GM19351 (cell line): ENCODE results near the gene LTO1.

Experiments
- ATAC-seq: cut with Tn5 transposase; IDR thresholded peaks from one replicate; pipeline ENCODE4 v1.9.1; 2021; ENCODE audit warnings: mild to moderate bottlenecking, moderate library complexity; ENCODE audit not compliant: unreplicated experiment

Gene LTO1

DNA sequence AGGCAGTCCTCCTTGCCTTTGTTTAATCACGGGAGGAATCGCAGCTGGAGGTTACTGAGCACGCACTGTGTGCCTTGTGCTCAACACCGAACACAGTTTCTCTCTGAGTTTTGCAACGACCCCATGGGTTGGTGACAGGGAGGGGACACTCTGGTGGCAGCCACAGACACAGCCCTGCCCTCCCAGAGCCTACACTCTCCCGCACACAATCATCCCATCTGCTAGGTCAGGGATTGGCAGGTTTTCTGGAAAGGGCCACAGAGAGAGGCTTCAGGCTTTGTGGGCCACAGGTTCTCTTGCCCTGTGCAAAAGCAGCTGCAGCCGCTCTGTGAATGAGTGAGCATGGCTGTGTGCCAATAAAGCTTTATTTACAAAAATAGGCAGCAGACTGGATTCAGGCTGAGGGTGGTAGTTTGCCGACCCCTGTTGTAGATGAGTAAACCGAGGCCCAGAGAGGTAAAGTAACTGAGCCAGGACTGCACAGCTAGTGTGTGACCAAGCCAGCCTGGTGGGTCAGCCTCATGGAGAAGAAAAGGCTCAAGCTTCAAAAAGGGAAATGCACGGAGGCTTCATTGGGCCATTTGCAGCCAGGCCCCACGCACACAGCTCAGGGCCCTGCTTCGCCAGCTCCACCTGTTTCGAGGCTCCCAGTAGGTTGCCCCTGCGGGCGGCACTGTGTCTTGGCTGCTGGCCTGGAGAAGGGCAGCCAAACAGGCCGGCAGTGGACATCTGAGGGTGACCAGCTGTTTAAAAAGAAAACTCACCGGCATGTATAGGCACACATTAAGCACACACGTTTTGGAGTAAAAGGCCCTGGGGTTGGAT, 16.3 kb downstream of the LTO1 start:
- no peak for ATAC-seq

DNA sequence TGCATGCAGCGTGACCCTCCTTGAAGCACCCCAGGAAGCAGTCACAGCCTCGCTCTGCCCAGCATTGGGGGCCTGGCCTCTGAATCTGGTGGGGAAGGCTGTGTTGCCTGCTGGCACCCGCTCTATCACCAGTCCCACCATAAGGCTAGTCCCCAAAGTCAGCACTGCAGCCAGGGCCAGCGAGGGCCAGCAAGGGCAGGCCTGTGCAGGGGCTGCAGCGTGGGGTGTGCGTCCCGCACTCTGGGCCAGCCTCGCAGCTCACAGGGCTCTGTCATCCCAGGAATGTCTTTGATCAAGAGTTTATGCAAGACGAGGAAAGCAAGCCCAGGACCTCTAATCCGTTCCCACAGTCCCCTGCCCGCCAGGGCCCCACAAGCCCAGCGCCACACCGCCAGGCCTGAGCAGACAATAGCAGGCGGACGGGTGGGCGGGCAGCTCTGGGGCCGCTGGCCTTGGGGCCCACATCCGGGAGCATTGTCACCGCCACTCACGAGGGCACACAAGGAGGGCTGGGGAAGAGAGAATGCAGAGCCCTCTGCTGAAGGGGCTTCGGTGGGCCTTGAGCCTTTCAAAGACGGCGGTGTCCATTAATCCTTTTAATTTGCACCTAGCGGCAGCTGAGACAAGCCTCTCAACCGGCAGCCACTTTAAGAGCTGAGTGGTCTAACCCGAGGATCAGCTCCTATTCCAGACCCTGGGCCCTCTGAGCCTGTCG, 17.1 kb downstream of the LTO1 start:
- ATAC-seq = no peak

DNA sequence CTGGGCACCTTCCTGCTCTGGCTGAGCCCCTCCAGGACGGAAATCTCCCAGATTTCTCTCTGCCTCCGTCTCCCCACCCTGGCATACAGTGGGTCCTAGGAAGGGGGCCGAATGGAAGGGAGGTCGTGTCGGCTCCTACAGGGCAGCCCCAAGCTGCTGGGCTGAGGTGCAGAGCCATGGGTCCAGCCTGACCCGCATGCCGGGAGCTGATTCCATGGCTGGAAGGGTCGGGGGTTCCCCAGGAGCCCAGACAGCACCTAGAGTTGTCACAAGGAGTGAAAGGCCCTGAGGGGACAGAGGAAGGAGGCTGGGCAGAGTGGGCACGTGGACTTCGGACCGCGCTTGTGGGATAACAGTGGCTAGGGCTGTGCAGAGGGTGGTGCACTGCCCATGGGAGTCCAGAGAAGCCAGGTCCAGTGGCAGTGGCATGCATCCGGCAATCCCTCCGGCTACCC, 17.7 kb downstream of the LTO1 start:
- ATAC-seq = no peak

DNA sequence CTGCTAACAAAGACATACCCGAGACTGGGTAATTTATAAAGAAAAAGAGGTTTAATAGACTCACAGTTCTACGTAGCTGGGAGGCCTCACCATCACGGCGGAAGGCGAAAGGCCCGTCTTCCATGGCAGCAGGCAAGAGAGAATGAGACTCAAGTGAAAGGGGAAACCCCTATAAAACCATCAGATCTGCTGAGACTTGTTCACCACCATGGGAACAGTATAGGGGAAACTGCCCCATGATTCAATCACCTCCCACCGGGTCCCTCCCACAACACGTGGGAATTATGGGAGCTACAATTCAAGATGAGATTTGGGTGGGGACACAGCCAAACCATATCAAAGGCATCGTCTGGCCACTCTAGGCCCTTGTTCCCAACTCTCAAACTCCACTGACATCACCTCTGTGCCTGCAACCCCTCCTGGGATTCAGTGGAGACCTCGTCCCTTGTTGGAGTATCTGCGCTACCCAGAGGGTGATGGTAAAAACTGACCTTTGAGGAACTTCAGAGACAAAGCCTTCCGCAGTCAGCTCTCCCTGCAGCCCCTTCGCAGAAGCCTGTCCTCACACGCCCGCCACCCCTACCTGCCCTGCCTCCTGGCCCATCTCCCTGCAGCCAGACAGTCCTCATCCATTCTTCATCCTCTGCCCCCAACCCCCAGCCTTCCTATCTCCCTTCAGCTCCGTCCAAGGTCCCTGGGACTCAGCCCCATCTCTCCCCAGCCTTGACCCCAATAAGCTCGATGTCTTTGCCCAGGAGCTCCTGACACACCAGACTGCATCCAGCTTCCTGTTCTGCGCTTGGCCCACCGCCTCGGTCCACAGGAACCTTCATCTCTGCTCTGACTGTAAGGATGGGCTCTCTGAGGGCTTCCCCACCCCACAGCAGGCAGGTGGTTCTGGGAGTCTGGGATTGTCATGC, 18.4 kb downstream of the LTO1 start:
- no peak for ATAC-seq

DNA sequence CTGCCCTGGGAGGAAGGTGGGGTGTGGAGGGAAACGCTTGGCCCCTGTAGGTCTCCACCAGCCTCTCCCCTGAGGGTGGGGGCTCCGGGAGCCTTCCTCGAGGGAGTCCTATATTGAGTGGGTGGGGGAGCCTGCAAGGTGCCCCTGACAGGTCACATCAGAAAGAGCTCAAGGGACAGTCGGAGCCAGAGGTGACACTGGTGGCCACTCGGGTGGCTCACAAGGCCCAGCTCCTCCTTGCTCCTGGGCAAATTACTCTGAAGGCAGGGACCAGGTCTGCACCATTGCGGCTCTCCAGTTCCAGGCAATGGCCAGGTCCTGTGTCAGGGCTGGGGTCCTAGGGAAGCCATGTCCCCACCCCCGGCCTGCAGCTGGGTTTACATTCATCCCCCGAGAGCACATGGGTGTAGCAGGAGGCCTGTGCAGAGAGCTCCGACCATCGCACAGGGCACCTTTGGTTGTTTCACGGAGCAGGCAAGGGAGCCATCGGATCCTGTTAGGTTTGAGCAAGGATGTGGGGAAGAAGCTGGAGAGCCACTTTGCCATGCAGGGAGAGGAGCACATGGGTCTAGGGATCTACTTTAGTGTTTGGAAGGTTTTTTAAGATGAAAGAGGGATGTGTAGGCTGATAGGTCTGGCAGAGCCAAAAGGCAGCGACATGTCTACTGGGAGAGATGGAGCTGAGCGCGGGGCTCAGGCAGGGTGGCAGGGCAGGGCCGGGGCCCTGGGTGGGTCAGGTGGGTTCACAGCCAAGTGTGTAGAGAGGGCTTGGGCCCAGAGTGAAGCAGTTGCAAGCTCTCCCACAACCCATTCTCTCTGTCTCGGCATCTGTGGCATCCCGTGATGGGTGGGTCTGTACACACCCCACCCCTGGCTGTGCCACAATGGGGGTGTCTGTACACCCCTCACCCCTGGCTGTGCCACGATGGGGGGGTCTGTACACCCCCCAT, 19.4 kb downstream of the LTO1 start:
- ATAC-seq = no peak

DNA sequence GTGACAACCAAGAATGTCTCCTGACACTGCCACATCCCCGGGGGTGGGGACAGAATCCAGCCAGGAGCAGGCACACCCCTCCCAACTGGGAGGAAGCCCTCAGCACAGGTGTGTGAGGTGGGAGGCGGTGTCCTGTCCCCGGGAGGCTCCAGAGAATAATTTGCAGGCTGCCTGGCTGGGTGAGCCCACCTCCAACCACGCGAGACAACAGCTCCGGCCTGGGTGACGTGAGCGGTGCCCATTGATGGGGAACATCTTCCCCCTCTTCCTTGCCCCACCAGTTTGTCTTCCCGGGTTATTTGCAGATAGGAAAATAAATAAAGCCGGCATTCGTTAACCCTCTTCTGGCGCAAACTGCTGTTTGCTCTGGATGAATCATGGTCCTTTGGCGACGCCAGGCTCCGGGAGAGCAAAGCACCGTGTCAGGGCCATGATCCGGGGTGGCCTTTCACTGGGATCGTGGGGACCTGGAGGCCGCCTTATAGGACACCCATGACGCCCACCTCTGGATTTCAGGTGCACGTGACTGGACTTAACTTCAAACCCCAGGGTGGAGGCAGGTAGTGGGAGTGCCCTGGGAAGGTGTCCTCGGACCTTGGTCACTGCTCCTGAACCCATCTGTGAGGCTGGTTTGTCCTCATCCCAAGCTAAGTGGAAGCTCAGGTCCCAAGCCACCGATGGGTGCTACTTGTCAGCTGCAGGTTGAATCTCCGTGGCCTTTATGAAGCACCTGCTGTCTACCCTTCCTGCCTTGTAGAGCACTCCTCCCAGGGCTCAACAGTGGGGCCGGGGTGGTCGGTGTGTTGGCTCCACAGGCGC, 20.3 kb downstream of the LTO1 start:
- ATAC-seq = no peak

DNA sequence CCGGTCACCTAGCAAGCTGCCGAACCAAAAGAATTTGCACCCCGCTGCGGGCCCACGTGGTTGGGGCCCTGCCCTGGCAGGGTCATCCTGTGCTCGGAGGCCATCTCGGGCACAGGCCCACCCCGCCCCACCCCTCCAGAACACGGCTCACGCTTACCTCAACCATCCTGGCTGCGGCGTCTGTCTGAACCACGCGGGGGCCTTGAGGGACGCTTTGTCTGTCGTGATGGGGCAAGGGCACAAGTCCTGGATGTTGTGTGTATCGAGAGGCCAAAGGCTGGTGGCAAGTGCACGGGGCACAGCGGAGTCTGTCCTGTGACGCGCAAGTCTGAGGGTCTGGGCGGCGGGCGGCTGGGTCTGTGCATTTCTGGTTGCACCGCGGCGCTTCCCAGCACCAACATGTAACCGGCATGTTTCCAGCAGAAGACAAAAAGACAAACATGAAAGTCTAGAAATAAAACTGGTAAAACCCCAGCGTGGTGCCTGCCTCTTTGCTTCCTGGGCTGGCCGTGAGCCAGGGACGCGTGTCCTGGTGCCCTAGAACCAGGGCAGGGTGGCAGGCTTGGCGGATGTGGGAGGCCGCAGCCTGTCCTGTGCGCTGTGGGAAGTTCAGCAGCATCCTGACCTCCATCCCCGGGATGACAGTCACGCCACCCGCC, 21.0 kb downstream of the LTO1 start:
- ATAC-seq = no peak

DNA sequence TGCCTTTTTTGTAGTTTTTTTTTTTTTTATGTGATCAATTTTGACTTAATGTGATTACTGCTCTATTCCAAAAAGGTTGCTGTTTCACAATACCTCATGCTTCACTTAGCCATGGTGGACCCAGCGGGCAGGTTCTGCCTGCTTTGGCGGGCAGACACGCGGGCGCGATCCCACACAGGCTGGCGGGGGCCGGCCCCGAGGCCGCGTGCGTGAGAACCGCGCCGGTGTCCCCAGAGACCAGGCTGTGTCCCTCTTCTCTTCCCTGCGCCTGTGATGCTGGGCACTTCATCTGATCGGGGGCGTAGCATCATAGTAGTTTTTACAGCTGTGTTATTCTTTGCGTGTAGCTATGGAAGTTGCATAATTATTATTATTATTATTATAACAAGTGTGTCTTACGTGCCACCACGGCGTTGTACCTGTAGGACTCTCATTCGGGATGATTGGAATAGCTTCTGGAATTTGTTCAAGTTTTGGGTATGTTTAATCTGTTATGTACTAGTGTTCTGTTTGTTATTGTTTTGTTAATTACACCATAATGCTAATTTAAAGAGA, 21.7 kb downstream of the LTO1 start:
- ATAC-seq = no peak

DNA sequence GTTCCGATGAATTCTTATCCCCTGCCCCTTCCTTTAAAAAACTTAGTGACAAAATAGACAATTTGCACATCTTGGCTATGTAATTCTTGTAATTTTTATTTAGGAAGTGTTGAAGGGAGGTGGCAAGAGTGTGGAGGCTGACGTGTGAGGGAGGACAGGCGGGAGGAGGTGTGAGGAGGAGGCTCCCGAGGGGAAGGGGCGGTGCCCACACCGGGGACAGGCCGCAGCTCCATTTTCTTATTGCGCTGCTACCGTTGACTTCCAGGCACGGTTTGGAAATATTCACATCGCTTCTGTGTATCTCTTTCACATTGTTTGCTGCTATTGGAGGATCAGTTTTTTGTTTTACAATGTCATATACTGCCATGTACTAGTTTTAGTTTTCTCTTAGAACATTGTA, 22.2 kb downstream of the LTO1 start:
- ATAC-seq = no peak

DNA sequence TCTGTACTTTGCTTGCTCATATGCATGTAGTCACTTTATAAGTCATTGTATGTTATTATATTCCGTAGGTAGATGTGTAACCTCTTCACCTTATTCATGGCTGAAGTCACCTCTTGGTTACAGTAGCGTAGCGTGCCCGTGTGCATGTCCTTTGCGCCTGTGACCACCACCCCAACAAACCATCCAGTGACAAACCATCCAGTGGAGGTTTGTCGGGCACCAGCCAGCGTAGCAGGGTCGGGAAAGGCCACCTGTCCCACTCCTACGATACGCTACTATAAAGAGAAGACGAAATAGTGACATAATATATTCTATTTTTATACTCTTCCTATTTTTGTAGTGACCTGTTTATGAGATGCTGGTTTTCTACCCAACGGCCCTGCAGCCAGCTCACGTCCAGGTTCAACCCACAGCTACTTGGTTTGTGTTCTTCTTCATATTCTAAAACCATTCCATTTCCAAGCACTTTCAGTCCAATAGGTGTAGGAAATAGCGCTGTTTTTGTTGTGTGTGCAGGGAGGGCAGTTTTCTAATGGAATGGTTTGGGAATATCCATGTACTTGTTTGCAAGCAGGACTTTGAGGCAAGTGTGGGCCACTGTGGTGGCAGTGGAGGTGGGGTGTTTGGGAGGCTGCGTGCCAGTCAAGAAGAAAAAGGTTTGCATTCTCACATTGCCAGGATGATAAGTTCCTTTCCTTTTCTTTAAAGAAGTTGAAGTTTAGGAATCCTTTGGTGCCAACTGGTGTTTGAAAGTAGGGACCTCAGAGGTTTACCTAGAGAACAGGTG, 23.1 kb downstream of the LTO1 start:
- ATAC-seq = no peak

DNA sequence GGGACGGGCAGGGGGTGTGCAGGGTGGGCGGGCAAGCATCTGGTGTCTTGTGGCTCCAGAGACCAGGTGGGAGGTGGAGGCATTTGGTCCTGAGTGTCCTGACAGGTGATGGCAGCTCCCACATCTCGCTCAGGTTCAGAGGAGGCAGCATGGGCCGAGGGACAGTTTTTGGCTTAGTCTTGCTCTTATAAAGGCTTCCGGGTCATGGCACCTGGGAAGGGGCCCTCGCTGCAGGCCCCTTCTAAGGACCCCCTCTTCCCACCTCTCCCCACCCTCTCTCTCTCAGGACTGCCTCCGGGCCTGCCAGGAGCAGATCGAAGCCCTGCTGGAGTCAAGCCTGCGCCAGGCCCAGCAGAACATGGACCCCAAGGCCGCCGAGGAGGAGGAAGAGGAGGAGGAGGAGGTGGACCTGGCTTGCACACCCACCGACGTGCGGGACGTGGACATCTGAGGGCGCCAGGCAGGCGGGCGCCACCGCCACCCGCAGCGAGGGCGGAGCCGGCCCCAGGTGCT, 24.3 kb downstream of the LTO1 start:
- ATAC-seq = no peak

DNA sequence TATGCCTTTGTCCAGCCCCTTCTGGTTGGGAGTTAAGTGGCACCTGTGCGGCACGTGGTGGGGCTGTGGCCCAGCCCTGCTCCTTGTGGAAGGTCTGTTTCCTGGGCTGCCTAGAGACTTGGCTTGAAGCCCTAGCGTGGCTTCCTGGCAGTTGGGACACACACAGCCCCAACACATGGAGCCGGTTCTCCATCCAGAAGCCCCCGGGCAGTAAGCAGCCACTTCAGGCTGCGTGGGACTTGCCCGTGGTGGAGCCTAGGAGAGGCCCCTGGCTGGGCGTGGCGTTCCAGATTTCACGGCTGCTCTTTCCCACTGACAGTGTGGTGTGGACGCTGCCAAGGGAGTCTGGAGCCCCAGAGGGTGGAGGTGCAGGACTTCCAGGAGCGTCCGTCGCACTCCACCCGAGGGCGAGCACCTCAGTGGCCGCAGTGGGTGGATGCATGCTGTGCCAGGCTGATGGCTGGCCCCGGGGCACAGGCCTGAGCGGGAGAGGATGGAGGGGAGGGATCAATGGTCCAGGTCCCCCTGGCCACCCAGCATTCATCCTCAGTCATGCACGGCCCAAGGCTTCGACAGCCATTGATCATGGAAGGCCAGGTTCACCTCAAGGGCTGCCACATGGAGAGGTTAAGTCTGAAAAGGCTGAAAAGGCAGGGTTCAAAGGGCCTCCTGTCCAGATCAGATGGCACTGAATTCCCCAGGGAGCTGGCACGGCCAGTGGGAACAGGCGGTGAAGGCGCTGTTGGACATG, 24.9 kb downstream of the LTO1 start:
- ATAC-seq = no peak

DNA sequence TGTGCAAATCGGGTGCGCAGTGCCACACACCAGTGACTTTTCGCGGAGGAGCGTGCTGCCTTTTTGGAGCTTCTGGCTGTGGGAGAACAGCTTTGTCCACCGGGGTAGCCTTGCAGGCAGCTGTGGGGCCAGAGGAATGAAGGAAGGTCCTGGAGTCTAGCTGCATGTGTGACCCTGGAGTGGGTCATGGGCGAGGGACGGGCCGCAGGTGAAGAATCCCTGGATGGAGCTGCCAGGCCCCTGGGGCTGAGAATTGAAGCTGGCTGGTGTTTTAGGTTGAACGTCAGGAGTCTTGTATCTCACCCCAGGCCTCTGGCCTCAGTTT, 25.6 kb downstream of the LTO1 start:
- ATAC-seq = no peak

DNA sequence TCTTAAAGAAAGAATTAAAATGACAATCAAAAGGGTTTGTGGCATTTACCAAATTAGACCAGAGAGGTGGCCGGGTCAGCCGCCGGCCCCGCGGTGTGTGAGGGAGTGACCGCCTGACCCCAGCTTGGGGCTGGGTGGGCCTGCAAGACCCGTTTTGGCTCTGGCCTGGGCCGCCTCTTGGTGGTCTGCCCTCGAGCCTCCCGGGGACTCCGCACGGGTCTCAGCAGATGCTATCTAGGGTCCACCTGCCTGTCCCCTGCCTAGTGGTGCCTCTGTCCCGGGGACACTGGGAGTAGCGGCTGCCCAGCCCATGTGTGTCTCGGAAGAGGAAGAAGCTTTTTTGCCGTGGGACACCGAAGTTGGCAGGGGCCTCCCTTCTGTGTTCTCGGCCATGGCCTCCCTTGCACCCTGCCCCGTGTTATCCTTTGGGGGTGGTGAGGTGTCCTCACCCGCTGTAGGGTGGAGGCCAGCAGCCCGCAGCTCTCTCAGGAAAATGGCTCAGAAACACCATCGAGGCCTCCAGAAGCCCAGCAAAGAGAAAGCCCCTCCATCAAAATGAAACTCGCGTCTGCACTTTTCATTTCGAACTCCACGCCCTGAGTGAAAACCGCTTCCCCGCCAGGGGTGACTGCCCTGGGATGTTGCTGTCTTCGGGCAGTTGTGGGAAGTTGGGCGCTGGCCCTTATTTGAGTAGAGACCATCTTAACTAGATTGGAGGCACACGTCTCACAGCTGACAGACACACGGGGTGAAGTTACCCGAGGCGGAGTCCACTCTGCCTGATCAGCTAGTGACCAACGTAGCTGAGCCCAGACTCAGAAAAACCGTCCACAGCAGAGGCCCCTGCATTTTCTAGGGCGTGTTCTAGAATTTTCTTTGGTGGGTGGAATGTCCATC, 26.2 kb downstream of the LTO1 start:
- no peak for ATAC-seq

DNA sequence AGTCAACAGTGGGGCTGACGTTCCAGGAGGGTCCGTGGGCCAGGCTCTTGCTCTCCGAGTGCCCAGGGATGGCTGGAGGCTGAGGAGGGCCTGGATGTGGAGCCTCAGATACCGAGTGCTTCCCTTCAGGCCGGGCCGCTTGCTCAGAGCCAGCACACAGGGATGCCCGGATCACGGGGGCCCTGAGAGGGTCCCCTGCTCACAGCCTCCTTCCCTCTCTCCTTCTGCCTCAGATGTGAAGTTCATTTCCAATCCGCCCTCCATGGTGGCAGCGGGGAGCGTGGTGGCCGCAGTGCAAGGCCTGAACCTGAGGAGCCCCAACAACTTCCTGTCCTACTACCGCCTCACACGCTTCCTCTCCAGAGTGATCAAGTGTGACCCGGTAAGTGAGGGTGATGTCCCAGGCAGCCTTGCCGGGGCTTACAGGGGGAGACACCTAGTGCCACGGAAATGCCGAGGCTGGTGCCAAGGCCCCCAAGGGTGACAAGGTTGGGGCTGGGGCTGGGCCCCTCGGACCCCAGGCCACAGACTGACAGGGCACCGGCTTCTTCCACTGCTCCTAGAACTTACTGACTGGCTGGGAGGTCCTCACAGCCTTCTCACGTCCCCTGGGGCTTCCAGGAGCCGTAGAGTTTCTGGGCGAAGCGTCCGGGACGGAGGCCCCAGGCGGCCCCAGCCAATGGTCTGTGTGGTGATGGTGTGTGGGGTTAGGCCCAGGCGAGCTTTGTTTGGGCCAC, 27.2 kb downstream of the LTO1 start:
- ATAC-seq = no peak
